SH-SY5Y (cell line): Measurements from ENCODE around the gene MLLT3.

ENCODE experiments used
- GATA2 ChIP-seq: IDR thresholded peaks from 2 replicates; pipeline ENCODE4 v1.6.1; 2011; ENCODE audit warnings: mild to moderate bottlenecking, low read depth, low read length
- GATA3 ChIP-seq: IDR thresholded peaks from 2 replicates; pipeline ENCODE4 v1.6.1; 2011; ENCODE audit warnings: low read depth, mild to moderate bottlenecking, low read length, moderate library complexity

- TF ChIP-seq GATA2 (no peak), GATA3 (no peak)
Observed at GRCh38 chr9:20505574-20505973, 116.7 kb downstream of the MLLT3 start.
